Liver (tissue), 9 donors: Measurements from ENCODE around the gene AIG1. TPM values are rescaled to one million over a fixed set of nuclear protein-coding genes. Genes with fewer than 3 reads are reported as not detected.
"Not testable (repeated sequence)": the region's sequence is repeated elsewhere in the genome, so short reads cannot be mapped to it uniquely, and the experiment has no call there.

ENCODE experiments used
- DNase-seq: peaks from one replicate; pipeline ENCODE4 v3.0.0-alpha.2; 2017; ENCODE audit warnings: low spot score
- H3K27ac ChIP-seq, 2 donors: one replicate each; pipeline ENCODE4 v1.7.0; 2013; ENCODE audit warnings: inconsistent platforms in 2 of 2, low read length in 2 of 2, control low read depth in 1 of 2, low read depth in 1 of 2, mild to moderate bottlenecking in 1 of 2
- H3K27me3 ChIP-seq, 4 donors: one replicate each; pipeline versions ENCODE4 v1.6.1 to v1.7.0; 2013; ENCODE audit warnings: low read length in 3 of 4, inconsistent platforms in 1 of 4, mild to moderate bottlenecking in 1 of 4, moderate library complexity in 1 of 4; ENCODE audit not compliant: control insufficient read depth in 4 of 4, insufficient read depth in 4 of 4
- H3K36me3 ChIP-seq, 4 donors: one replicate each; pipeline versions ENCODE4 v1.6.1 to v1.7.0; 2013; ENCODE audit warnings: low read length in 3 of 4, mild to moderate bottlenecking in 3 of 4, low read depth in 1 of 4, moderate library complexity in 1 of 4; ENCODE audit not compliant: control insufficient read depth in 4 of 4, insufficient read depth in 3 of 4
- H3K4me1 ChIP-seq, 4 donors: one replicate each; pipeline versions ENCODE4 v1.6.1 to v1.7.0; 2013; ENCODE audit warnings: low read length in 3 of 4, mild to moderate bottlenecking in 3 of 4, moderate library complexity in 1 of 4; ENCODE audit not compliant: control insufficient read depth in 4 of 4, insufficient read depth in 4 of 4
- H3K4me3 ChIP-seq, 3 donors: one replicate each; pipeline versions ENCODE4 v1.6.1 to v1.7.0; 2013; ENCODE audit warnings: low read length in 3 of 3, control low read depth in 1 of 3, low read depth in 1 of 3, mild to moderate bottlenecking in 1 of 3
- H3K9ac ChIP-seq, 2 donors: one replicate each; pipeline ENCODE4 v1.7.0; 2013; ENCODE audit warnings: low read length in 2 of 2, mild to moderate bottlenecking in 2 of 2, moderate library complexity in 2 of 2, control low read depth in 1 of 2, low read depth in 1 of 2
- H3K9me3 ChIP-seq, 4 donors: one replicate each; pipeline versions ENCODE4 v1.6.1 to v1.7.0; 2013; ENCODE audit warnings: low read length in 3 of 4; ENCODE audit not compliant: control insufficient read depth in 4 of 4
- ATF3 ChIP-seq: IDR thresholded peaks from 2 replicates; pipeline ENCODE4 v1.6.1; 2016; ENCODE audit warnings: antibody characterized with exemption
- CTCF ChIP-seq: fragments of 150-350 bp; IDR thresholded peaks from 2 replicates; pipeline ENCODE4 v1.5.1; 2017; ENCODE audit warnings: improper control_type of control experiment, low read depth, low read length; ENCODE audit not compliant: missing input control
- EGR1 ChIP-seq, 2 donors: IDR thresholded peaks; 2 replicates each; pipeline ENCODE4 v1.6.1; 2016 to 2018; ENCODE audit warnings: antibody characterized with exemption in 2 of 2, low read depth in 2 of 2
- FOXA1 ChIP-seq: IDR thresholded peaks from 2 replicates; pipeline ENCODE4 v1.6.1; 2016; ENCODE audit warnings: antibody characterized with exemption
- FOXA2 ChIP-seq: IDR thresholded peaks from 2 replicates; pipeline ENCODE4 v1.6.1; 2016; ENCODE audit warnings: antibody characterized with exemption
- GABPA ChIP-seq, 2 donors: IDR thresholded peaks in 1 of 2; conservative IDR thresholded peaks in 1 of 2; 2 replicates each; pipeline ENCODE4 v1.6.1; 2016; ENCODE audit warnings: antibody characterized with exemption in 2 of 2, mild to moderate bottlenecking in 1 of 2, moderate library complexity in 1 of 2
- HNF4A ChIP-seq, 2 donors: conservative IDR thresholded peaks; 2 replicates each; pipeline ENCODE4 v1.6.1; 2016; ENCODE audit warnings: antibody characterized with exemption in 2 of 2, mild to moderate bottlenecking in 2 of 2
- HNF4G ChIP-seq: IDR thresholded peaks from 2 replicates; pipeline ENCODE4 v1.6.1; 2016; ENCODE audit warnings: antibody characterized with exemption
- JUND ChIP-seq, 2 donors: IDR thresholded peaks; 2 replicates each; pipeline ENCODE4 v1.6.1; 2016; ENCODE audit warnings: antibody characterized with exemption in 2 of 2
- NR2F2 ChIP-seq: IDR thresholded peaks from 2 replicates; pipeline ENCODE4 v1.6.1; 2016; ENCODE audit warnings: antibody characterized with exemption
- RAD21 ChIP-seq, 2 donors: IDR thresholded peaks; 2 replicates each; pipeline ENCODE4 v1.6.1; 2016; ENCODE audit warnings: antibody characterized with exemption in 2 of 2, mild to moderate bottlenecking in 2 of 2
- RXRA ChIP-seq, 2 donors: IDR thresholded peaks; 2 replicates each; pipeline ENCODE4 v1.6.1; 2017 to 2018; ENCODE audit warnings: antibody characterized with exemption in 2 of 2, mild to moderate bottlenecking in 1 of 2
- SP1 ChIP-seq: IDR thresholded peaks from 2 replicates; pipeline ENCODE4 v1.6.1; 2018; ENCODE audit warnings: antibody characterized with exemption, mild to moderate bottlenecking
- TAF1 ChIP-seq: conservative IDR thresholded peaks from 2 replicates; pipeline ENCODE4 v1.6.1; 2016; ENCODE audit warnings: antibody characterized with exemption, mild to moderate bottlenecking
- YY1 ChIP-seq: IDR thresholded peaks from 2 replicates; pipeline ENCODE4 v1.6.1; 2016; ENCODE audit warnings: antibody characterized with exemption, mild to moderate bottlenecking
- ZBTB33 ChIP-seq: IDR thresholded peaks from 2 replicates; pipeline ENCODE4 v1.6.1; 2016; ENCODE audit warnings: antibody characterized with exemption
- WGBS: extraction: QIAGEN DNeasy Blood & Tissue Kit; methylation state at CpG from one replicate; pipeline ENCODE4 v1.1.7; 2013; 5-methylcytosine and 5-hydroxymethylcytosine counted together
- polyA plus RNA-seq, 2 donors: library from polyadenylated mRNA; stranded (reverse) in 1 of 2; unstranded in 1 of 2; fragments of 200-250 nt in 1 of 2; fragments of >200 nt in 1 of 2; fragmentation: Nextera tagmentation in 1 of 2; extraction: Ambion mirVana in 1 of 2; gene quantifications; one replicate each; pipeline versions ENCODE4 v1.2.1 to v1.2.3, GENCODE V29; 2013 to 2015
- total RNA-seq, 2 donors: library from RNA; depleted of rRNA; stranded (reverse); fragments of >200 nt; gene quantifications; one replicate each; pipeline ENCODE4 v1.2.3, GENCODE V29; 2014
- TF ChIP-seq, protein P1 (sequence below): IDR thresholded peaks from 2 replicates; pipeline ENCODE4 v1.6.1; 2016; ENCODE audit warnings: antibody characterized with exemption, mild to moderate bottlenecking
- TF ChIP-seq, protein P2 (sequence below): IDR thresholded peaks from 2 replicates; pipeline ENCODE4 v1.6.1; 2016; ENCODE audit warnings: antibody characterized with exemption
- donor health status: healthy.
- donor health status: healthy.
- donor health status: healthy.
- donor health status: healthy.
- donor health status: healthy.

The AIG1 gene
- total and polyA plus RNA-seq, 4 donors = 74.8 to 169 (median 121) TPM

DNA sequence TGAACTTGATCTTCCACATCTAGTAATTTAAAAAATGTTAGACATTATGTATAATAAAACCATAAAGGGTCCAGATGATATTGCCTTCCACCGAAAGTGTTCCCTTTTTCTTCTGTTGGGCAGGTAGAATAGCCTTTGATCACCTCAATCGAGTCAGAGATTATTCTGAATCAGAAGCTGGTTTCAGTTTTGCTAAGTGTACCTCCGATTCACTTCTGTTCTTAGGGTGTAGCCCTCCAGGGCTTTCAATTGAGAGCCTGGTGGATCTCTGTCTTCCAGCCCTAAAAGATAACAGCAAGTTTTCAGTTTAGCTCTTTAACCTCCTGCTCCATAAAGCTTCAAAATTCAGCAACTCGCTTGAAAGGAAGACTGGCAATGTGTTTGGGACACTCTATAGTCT lies 21.1 kb upstream of the AIG1 start:
- no peak for DNase-seq
- no peaks in the 10 kb centered on the region for H3K36me3 ChIP-seq
- H3K9ac ChIP-seq = no peak overlapping the region
- TF ChIP-seq, protein P1, sequence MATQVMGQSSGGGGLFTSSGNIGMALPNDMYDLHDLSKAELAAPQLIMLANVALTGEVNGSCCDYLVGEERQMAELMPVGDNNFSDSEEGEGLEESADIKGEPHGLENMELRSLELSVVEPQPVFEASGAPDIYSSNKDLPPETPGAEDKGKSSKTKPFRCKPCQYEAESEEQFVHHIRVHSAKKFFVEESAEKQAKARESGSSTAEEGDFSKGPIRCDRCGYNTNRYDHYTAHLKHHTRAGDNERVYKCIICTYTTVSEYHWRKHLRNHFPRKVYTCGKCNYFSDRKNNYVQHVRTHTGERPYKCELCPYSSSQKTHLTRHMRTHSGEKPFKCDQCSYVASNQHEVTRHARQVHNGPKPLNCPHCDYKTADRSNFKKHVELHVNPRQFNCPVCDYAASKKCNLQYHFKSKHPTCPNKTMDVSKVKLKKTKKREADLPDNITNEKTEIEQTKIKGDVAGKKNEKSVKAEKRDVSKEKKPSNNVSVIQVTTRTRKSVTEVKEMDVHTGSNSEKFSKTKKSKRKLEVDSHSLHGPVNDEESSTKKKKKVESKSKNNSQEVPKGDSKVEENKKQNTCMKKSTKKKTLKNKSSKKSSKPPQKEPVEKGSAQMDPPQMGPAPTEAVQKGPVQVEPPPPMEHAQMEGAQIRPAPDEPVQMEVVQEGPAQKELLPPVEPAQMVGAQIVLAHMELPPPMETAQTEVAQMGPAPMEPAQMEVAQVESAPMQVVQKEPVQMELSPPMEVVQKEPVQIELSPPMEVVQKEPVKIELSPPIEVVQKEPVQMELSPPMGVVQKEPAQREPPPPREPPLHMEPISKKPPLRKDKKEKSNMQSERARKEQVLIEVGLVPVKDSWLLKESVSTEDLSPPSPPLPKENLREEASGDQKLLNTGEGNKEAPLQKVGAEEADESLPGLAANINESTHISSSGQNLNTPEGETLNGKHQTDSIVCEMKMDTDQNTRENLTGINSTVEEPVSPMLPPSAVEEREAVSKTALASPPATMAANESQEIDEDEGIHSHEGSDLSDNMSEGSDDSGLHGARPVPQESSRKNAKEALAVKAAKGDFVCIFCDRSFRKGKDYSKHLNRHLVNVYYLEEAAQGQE = no peak
- TF ChIP-seq, protein P2, sequence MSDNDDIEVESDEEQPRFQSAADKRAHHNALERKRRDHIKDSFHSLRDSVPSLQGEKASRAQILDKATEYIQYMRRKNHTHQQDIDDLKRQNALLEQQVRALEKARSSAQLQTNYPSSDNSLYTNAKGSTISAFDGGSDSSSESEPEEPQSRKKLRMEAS = no peak
- TF ChIP-seq FOXA2 (no peak), EGR1 (IDR thresholded peaks at IDR 0.05; ENCODE audit: low read depth in 2 of 2) (no peak), RXRA (IDR thresholded peaks at IDR 0.05) (no peak), CTCF (no peak), HNF4G (no peak), ATF3 (no peak), GABPA (IDR thresholded peaks at IDR 0.05 in 1 of 2, conservative IDR thresholded peaks at IDR 0.05 in 1 of 2) (no peak), SP1 (no peak), FOXA1 (no peak), JUND (IDR thresholded peaks at IDR 0.05) (no peak), ZBTB33 (no peak), TAF1 (no peak), NR2F2 (no peak)
- H3K27ac ChIP-seq = no peak overlapping the region
- H3K4me1 ChIP-seq = no peaks in the 10 kb centered on the region
- no peaks in the 10 kb centered on the region for H3K27me3 ChIP-seq
- H3K4me3 ChIP-seq = no peak overlapping the region
- 84% methylated on average over 4 of the region's 4 CpGs for WGBS
- peaks cover 0 to 4% (median 3%) of the 10 kb centered on the region in 4 donors for H3K9me3 ChIP-seq

DNA sequence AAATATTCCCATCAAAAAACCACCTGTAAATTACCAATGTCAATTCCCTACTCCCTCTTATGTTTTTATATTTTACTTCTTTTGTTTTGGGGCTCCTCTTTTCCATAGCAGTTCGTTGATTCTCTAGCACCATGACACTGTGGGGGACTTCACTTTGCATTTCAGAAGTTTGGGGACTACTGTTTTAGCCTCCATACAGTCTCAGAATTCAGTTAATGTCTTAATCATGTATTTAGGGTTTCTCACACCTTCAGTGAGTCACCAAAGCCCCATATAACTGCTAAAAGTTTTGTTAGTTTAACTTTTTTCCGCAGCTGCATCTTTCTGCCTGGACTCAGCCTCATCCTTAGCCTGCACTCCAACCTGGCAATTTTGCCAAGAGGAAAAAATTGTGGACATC lies 20.7 kb upstream of the AIG1 start:
- Histone ChIP-seq H3K27ac (no peak overlapping the region), H3K36me3 (no peaks in the 10 kb centered on the region), H3K9ac (no peak overlapping the region), H3K4me1 (no peaks in the 10 kb centered on the region), H3K27me3 (no peaks in the 10 kb centered on the region), H3K4me3 (no peak overlapping the region), H3K9me3 (peaks cover 0 to 3% (median under 1%) of the 10 kb centered on the region in 4 donors)
- TF ChIP-seq GABPA (IDR thresholded peaks at IDR 0.05 in 1 of 2, conservative IDR thresholded peaks at IDR 0.05 in 1 of 2) = no peak
- TF ChIP-seq YY1 = no peak
- no peak for TF ChIP-seq HNF4A (conservative IDR thresholded peaks at IDR 0.05)
- TF ChIP-seq RXRA (IDR thresholded peaks at IDR 0.05) = no peak
- no peak for TF ChIP-seq TAF1
- TF ChIP-seq RAD21 (IDR thresholded peaks at IDR 0.05) = no peak
- TF ChIP-seq, protein P1 = no peak
- TF ChIP-seq FOXA2 = no peak
- DNase-seq = no peak
- WGBS = 88% methylated on average over 2 of the region's 2 CpGs

- 97% methylated on average over 4 of the region's 4 CpGs for WGBS
- not testable (repeated sequence) for H3K4me1 ChIP-seq, H3K27ac ChIP-seq, H3K36me3 ChIP-seq, H3K9ac ChIP-seq, H3K27me3 ChIP-seq, DNase-seq, H3K4me3 ChIP-seq, H3K9me3 ChIP-seq
These were observed 16.3 kb upstream of the AIG1 start for GRCh38 chr6:143044345-143044744.
